K562 (cell line): ENCODE results near the gene PPP2R3B. TPM values are rescaled to one million over a fixed set of nuclear protein-coding genes. Genes with fewer than 3 reads are reported as not detected.

Source experiments
- ATAC-seq: fragments of 200-7000 bp; cut with Tn5 transposase; 3 replicates; pipeline ENCODE4 v1.9.1; 2020; ENCODE audit warnings: moderate library complexity
- BruUV-seq: library from RNA; stranded (reverse); fragments of 400-500 nt; replicated peaks from 2 replicates; lab custom pipeline; 2021; lab: Mats Ljungman, UMichigan
- CTCF ChIA-PET: fragments of 300-600 bp; formaldehyde crosslinking; extraction: SDS; loops from one replicate; lab custom pipeline; 2021; ENCODE audit warnings: low intra/inter-chr PET ratio; lab: Yijun Ruan, JAX
- POLR2A ChIA-PET: fragments of 300-600, 350-650 bp; sonication (Branson Sonifier 250); formaldehyde crosslinking; extraction: SDS; loops from one replicate; lab custom pipeline; 2021; ENCODE audit warnings: antibody characterized with exemption, inconsistent platforms; lab: Yijun Ruan, JAX
- DNase-seq, 4 experiments: peaks; one replicate each; pipeline versions ENCODE4 v3.0.0 to v3.0.0-alpha.2; 2011 to 2018; ENCODE audit warnings: low spot score in 3 of 4, mixed read lengths in 3 of 4; ENCODE audit errors: extremely low read depth in 1 of 4
- FAIRE-seq: peaks from 2 replicates; lab custom pipeline; 2011; peaks lifted over from hg19 to GRCh38; lab: Jason Lieb, UNC
- H2AFZ ChIP-seq: 2 replicates; pipeline ENCODE4 v1.6.0; 2011; ENCODE audit warnings: low read depth, low read length, control low read depth, inconsistent platforms
- H3K27ac ChIP-seq: fragments of 200-600 bp; 3 replicates; pipeline ENCODE4 v1.8.0; 2011; ENCODE audit warnings: low read depth, mild to moderate bottlenecking, control low read depth, inconsistent platforms, low read length, moderate library complexity, mixed read lengths; ENCODE audit errors: extremely low read depth
- H3K27me3 ChIP-seq, 2 experiments: fragments of 300-600 bp in 1 of 2; 2 replicates in 1 of 2; 3 replicates in 1 of 2; pipeline versions ENCODE4 v1.6.0 to v1.8.0; 2011; ENCODE audit warnings: inconsistent platforms in 2 of 2, low read length in 2 of 2, mild to moderate bottlenecking in 1 of 2, mixed read lengths in 1 of 2, moderate library complexity in 1 of 2; ENCODE audit not compliant: control insufficient read depth in 2 of 2, insufficient read depth in 2 of 2
- H3K36me3 ChIP-seq: fragments of 300-600 bp; 3 replicates; pipeline ENCODE4 v1.8.0; 2011; ENCODE audit warnings: mild to moderate bottlenecking, low read length, inconsistent platforms; ENCODE audit not compliant: control insufficient read depth, insufficient read depth
- H3K4me1 ChIP-seq, 2 experiments: fragments of 200-600 bp in 1 of 2; replicated peaks in 1 of 2; 2 replicates in 1 of 2; 3 replicates in 1 of 2; pipeline versions ENCODE4 v1.5.1 to v1.8.0; 2011; ENCODE audit warnings: inconsistent platforms in 2 of 2, low read length in 2 of 2, mild to moderate bottlenecking in 1 of 2, mixed read lengths in 1 of 2, moderate library complexity in 1 of 2; ENCODE audit not compliant: control insufficient read depth in 2 of 2, insufficient read depth in 2 of 2
- H3K4me2 ChIP-seq: 2 replicates; pipeline ENCODE4 v1.6.1; 2011; ENCODE audit warnings: low read length, control low read depth, inconsistent platforms, mixed read lengths; ENCODE audit not compliant: insufficient read depth
- H3K4me3 ChIP-seq: fragments of 200-600 bp; sonication (generic), shearing (Covaris generic); 2 replicates; pipeline ENCODE4 v1.5.1; 2016; ENCODE audit warnings: control low read depth, inconsistent platforms
- H3K79me2 ChIP-seq: fragments of 200-600 bp; 3 replicates; pipeline ENCODE4 v1.8.0; 2011; ENCODE audit warnings: low read length, inconsistent platforms; ENCODE audit not compliant: control insufficient read depth, insufficient read depth
- H3K9ac ChIP-seq, 2 experiments: 2 replicates each; pipeline versions ENCODE4 v1.6.0 to v1.6.1; 2011; ENCODE audit warnings: low read depth in 2 of 2, low read length in 2 of 2, control low read depth in 1 of 2, inconsistent platforms in 1 of 2, mild to moderate bottlenecking in 1 of 2, mixed read lengths in 1 of 2; ENCODE audit not compliant: insufficient read depth in 1 of 2
- H3K9me1 ChIP-seq: one replicate; pipeline ENCODE4 v1.6.0; 2011; ENCODE audit warnings: inconsistent platforms, mild to moderate bottlenecking, low read length, moderate library complexity; ENCODE audit not compliant: control insufficient read depth, insufficient read depth
- H3K9me3 ChIP-seq: replicated peaks from 2 replicates; pipeline ENCODE4 v1.5.1; 2011; ENCODE audit warnings: low read depth, low read length, inconsistent platforms; ENCODE audit not compliant: control insufficient read depth, insufficient read depth
- H4K20me1 ChIP-seq: replicated peaks from 2 replicates; pipeline ENCODE4 v1.6.1; 2011; ENCODE audit warnings: low read length, inconsistent platforms, mixed read lengths; ENCODE audit not compliant: control insufficient read depth, insufficient read depth
- AFF4 ChIP-seq: sonication (generic); formaldehyde crosslinking; IDR thresholded peaks from 2 replicates; pipeline ENCODE4 v1.8.0; 2023; ENCODE audit warnings: mild to moderate bottlenecking, missing genetic modification reagents
- DLX4 ChIP-seq: fragments of 250-450 bp; sonication (Bioruptor Pico); IDR thresholded peaks from 2 replicates; pipeline ENCODE4 v1.6.1; 2021; ENCODE audit warnings: mild to moderate bottlenecking
- GATA2 ChIP-seq: sonication (generic); formaldehyde crosslinking; IDR thresholded peaks from 2 replicates; pipeline ENCODE4 v1.4.0; 2020; ENCODE audit warnings: mild to moderate bottlenecking, missing genetic modification reagents
- HDAC6 ChIP-seq: IDR thresholded peaks from 2 replicates; pipeline ENCODE4 v1.6.1; 2012; ENCODE audit warnings: low read depth, mild to moderate bottlenecking, control low read depth, inconsistent platforms, low read length, moderate library complexity
- NBN ChIP-seq: fragments of 450-650 bp; IDR thresholded peaks from 2 replicates; pipeline ENCODE4 v1.6.1; 2016; ENCODE audit warnings: low read depth, mild to moderate bottlenecking
- RAD51 ChIP-seq: fragments of 450-650 bp; IDR thresholded peaks from 2 replicates; pipeline ENCODE4 v1.7.1; 2016; ENCODE audit warnings: low read depth, mild to moderate bottlenecking, borderline replicate concordance
- SNAPC5 ChIP-seq: fragments of 250-450 bp; sonication (Bioruptor Pico); IDR thresholded peaks from 2 replicates; pipeline ENCODE4 v1.8.0; 2021; ENCODE audit warnings: moderate library complexity, mild to moderate bottlenecking, inconsistent platforms
- SP2 ChIP-seq: IDR thresholded peaks from 2 replicates; pipeline ENCODE4 v1.6.1; 2011; ENCODE audit warnings: mild to moderate bottlenecking, low read depth, low read length, moderate library complexity; ENCODE audit not compliant: poor library complexity, severe bottlenecking; ENCODE audit errors: extremely low read depth
- SPI1 ChIP-seq: IDR thresholded peaks from 2 replicates; pipeline ENCODE4 v1.6.1; 2011; ENCODE audit warnings: low read depth, low read length, control low read depth, borderline replicate concordance
- TEAD4 ChIP-seq, 2 experiments: sonication (generic) in 1 of 2; formaldehyde crosslinking in 1 of 2; IDR thresholded peaks; 2 replicates each; pipeline versions ENCODE4 v1.6.1 to v1.8.0; 2012 to 2022; ENCODE audit warnings: borderline replicate concordance in 1 of 2, inconsistent platforms in 1 of 2, low read length in 1 of 2, mild to moderate bottlenecking in 1 of 2, missing genetic modification reagents in 1 of 2
- ZNF140 ChIP-seq: fragments of 250-450 bp; sonication (Bioruptor Pico); IDR thresholded peaks from 2 replicates; pipeline ENCODE4 v1.8.0; 2021; ENCODE audit warnings: moderate library complexity, mild to moderate bottlenecking, inconsistent platforms
- WGBS: fragments of 100-300 bp; shearing (Covaris generic); methylation state at CpG from one replicate; pipeline ENCODE4 v1.1.6; 2016; ENCODE audit warnings: low coverage, mixed read lengths; ENCODE audit not compliant: insufficient coverage; ENCODE audit errors: missing lambda C conversion rate; 5-methylcytosine and 5-hydroxymethylcytosine counted together
- in situ Hi-C: fragments of 300-500 bp; cut with MboI; formaldehyde crosslinking; loops from 4 replicates; pipeline ENCODE4 v1.15.0; 2018; ENCODE audit warnings: inconsistent platforms, mixed read lengths
- intact Hi-C: fragments of 100-400 bp; cut with micrococcal nuclease; formaldehyde crosslinking; loops from 2 replicates; pipeline ENCODE4 v1.14.2; 2022
- polyA plus RNA-seq, 8 experiments: library from polyadenylated mRNA; depleted of rRNA in 4 of 8; stranded (reverse) in 5 of 8; unstranded in 3 of 8; fragments of >200 nt; fragmentation: Nextera tagmentation in 2 of 8; fragmentation: Illumina TruSeq in 1 of 8; extraction: Ambion mirVana in 2 of 8; extraction: Trizol in 1 of 8; gene quantifications; 2 replicates each; pipeline versions ENCODE4 v1.2.1 to v1.2.3, GENCODE V29; 2011 to 2014; ENCODE audit warnings: inconsistent platforms in 1 of 8, missing spikeins in 1 of 8
- total RNA-seq, 7 experiments: library from RNA; depleted of rRNA in 6 of 7; stranded (reverse); fragments of >200 nt in 6 of 7; fragmentation: Illumina TruSeq in 2 of 7; extraction: Trizol in 2 of 7; gene quantifications; 2 replicates each; pipeline versions ENCODE4 v1.2.1 to v1.2.3, GENCODE V29; 2011 to 2021; ENCODE audit warnings: low replicate concordance in 1 of 7

Gene PPP2R3B
- total and polyA plus RNA-seq, 9 of the 15 experiments (the other 6 are each of a cell fraction or from before 2014, with no cell fraction given): 0.04 to 18.2 (median 8.2) TPM; not detected in 1

- no peak for TF ChIP-seq NBN
These were observed 41.4 kb upstream of the PPP2R3B start (continued) for GRCh38 chrX:427812-428725.

- WGBS: 4% methylated on average over 9 of the region's 14 CpGs
- Histone ChIP-seq H3K4me1 (peaks cover 0 to 16% of the 10 kb centered on the region in 2 experiments; a peak in 2 of 5 replicates), H3K4me2 (no peak overlapping the region), H3K36me3 (no peaks in the 10 kb centered on the region), H3K79me2 (no peaks in the 10 kb centered on the region), H3K27me3 (peaks cover 9 to 40% of the 10 kb centered on the region in 2 experiments; a peak in 3 of 5 replicates), H4K20me1 (no peaks in the 10 kb centered on the region)
- BruUV-seq: no TSS peak
- CTCF ChIA-PET: no interaction called here
- no peak for ATAC-seq
- FAIRE-seq: no peak
- TF ChIP-seq AFF4: no peak
- TF ChIP-seq HDAC6: no peak
- no peak for TF ChIP-seq GATA2 (CRISPR knock-in tag)
- no peak for TF ChIP-seq RAD51
- TF ChIP-seq ZNF140: no peak
- TF ChIP-seq DLX4 (CRISPR knock-in tag): no peak
- no peak for TF ChIP-seq SPI1
- no peak for TF ChIP-seq SNAPC5 (CRISPR knock-in tag)
- no peak for TF ChIP-seq SP2
- TF ChIP-seq TEAD4 (IDR thresholded peaks at IDR 0.05; ENCODE audit: low read length): no peak
- no peak for TF ChIP-seq TEAD4 (CRISPR knock-in tag; IDR thresholded peaks at IDR 0.05; ENCODE audit: borderline replicate concordance)
- TF ChIP-seq, all 486 proteins: peak for 0
- Histone ChIP-seq H3K9me1 (no peaks in the 10 kb centered on the region), H3K4me3 (no peak overlapping the region), H3K9me3 (no peaks in the 10 kb centered on the region), H2AFZ (no peak overlapping the region), H3K9ac (no peak overlapping the region), H3K27ac (no peak overlapping the region)
- intact Hi-C loops (no loop called here), in situ Hi-C loops (no loop called here)
- POLR2A ChIA-PET: no interaction called here
- no peak for DNase-seq
These were observed 40.2 kb upstream of the PPP2R3B start for GRCh38 chrX:426881-427280.
